GM12801 (cell line): ENCODE measurements around the gene CFL2.

ENCODE experiments used
- CTCF ChIP-seq: IDR thresholded peaks from one replicate; pipeline ENCODE4 v1.5.1; 2011; ENCODE audit warnings: control low read depth; ENCODE audit not compliant: insufficient read length; ENCODE audit errors: extremely low read depth

Gene CFL2

GRCh38 chr14:34707722-34708121 lies 6.7 kb downstream of the CFL2 start:
- no peak for TF ChIP-seq CTCF

- TF ChIP-seq CTCF: no peak
These were observed 12.6 kb downstream of the CFL2 start for GRCh38 chr14:34701808-34702207.

- no peak for TF ChIP-seq CTCF
These were observed 13.7 kb downstream of the CFL2 start for GRCh38 chr14:34700622-34701130.

- TF ChIP-seq CTCF: no peak
These were observed 14.3 kb downstream of the CFL2 start for GRCh38 chr14:34699873-34700621.

GRCh38 chr14:34693228-34693939 lies 21.0 kb downstream of the CFL2 start:
- TF ChIP-seq CTCF: no peak

GRCh38 chr14:34692898-34693227 lies 21.5 kb downstream of the CFL2 start:
- TF ChIP-seq CTCF: no peak

GRCh38 chr14:34692348-34692747 lies 22.0 kb downstream of the CFL2 start:
- TF ChIP-seq CTCF: no peak
